Dendritic cell treated with granulocyte-macrophage colony-stimulating factor and Interleukin-4, amounts not matched to agents 40 ng/mL and 50 ng/mL, for 4 days (primary cell): ENCODE data around the gene RNPS1.

Experiments used
- H3K27ac Mint-ChIP-seq: one replicate; pipeline ENCODE4 v1.8.0; 2022; ENCODE audit warnings: mild to moderate bottlenecking, mixed read lengths
- H3K27me3 Mint-ChIP-seq: one replicate; pipeline ENCODE4 v1.8.0; 2022; ENCODE audit warnings: mild to moderate bottlenecking, mixed read lengths
- H3K36me3 Mint-ChIP-seq: one replicate; pipeline ENCODE4 v1.8.0; 2022; ENCODE audit warnings: low read depth, mixed read lengths
- H3K4me1 Mint-ChIP-seq: one replicate; pipeline ENCODE4 v1.8.0; 2022; ENCODE audit warnings: low read depth, mixed read lengths
- H3K4me3 Mint-ChIP-seq: one replicate; pipeline ENCODE4 v1.8.0; 2022; ENCODE audit warnings: mild to moderate bottlenecking, moderate library complexity, mixed read lengths
- H3K9me3 Mint-ChIP-seq: one replicate; pipeline ENCODE4 v1.8.0; 2022; ENCODE audit warnings: mixed read lengths
- intact Hi-C: fragments of 100-400 bp; cut with micrococcal nuclease; formaldehyde crosslinking; loops from one replicate; pipeline ENCODE4 v1.15.0; 2022

The RNPS1 gene

GRCh38 chr16:2287916-2288547, 20.1 kb upstream of the RNPS1 start:
- H3K9me3 Mint-ChIP-seq: no peaks in the 10 kb centered on the region
- no peak overlapping the region for H3K4me3 Mint-ChIP-seq
- H3K27ac Mint-ChIP-seq: no peak overlapping the region
- no peaks in the 10 kb centered on the region for H3K36me3 Mint-ChIP-seq
- H3K4me1 Mint-ChIP-seq: no peaks in the 10 kb centered on the region
- intact Hi-C loops: no loop called here
- H3K27me3 Mint-ChIP-seq: no peaks in the 10 kb centered on the region

- intact Hi-C loops: no loop called here
- H3K36me3 Mint-ChIP-seq: no peaks in the 10 kb centered on the region
- H3K4me1 Mint-ChIP-seq: no peaks in the 10 kb centered on the region
- H3K27ac Mint-ChIP-seq: no peak overlapping the region
- no peak overlapping the region for H3K4me3 Mint-ChIP-seq
- H3K27me3 Mint-ChIP-seq: no peaks in the 10 kb centered on the region
- H3K9me3 Mint-ChIP-seq: no peaks in the 10 kb centered on the region
These were observed 18.6 kb upstream of the RNPS1 start for GRCh38 chr16:2286550-2286949.

- no peaks in the 10 kb centered on the region for H3K27me3 Mint-ChIP-seq
- no peak overlapping the region for H3K27ac Mint-ChIP-seq
- H3K9me3 Mint-ChIP-seq: no peaks in the 10 kb centered on the region
- H3K4me1 Mint-ChIP-seq: no peaks in the 10 kb centered on the region
- H3K4me3 Mint-ChIP-seq: no peak overlapping the region
- no peaks in the 10 kb centered on the region for H3K36me3 Mint-ChIP-seq
- intact Hi-C loops: no loop called here
These were observed 17.8 kb upstream of the RNPS1 start for GRCh38 chr16:2285731-2286191.

GRCh38 chr16:2284797-2285576, 17.1 kb upstream of the RNPS1 start:
- Mint-ChIP-seq H3K9me3 (no peaks in the 10 kb centered on the region), H3K27ac (no peak overlapping the region)

GRCh38 chr16:2284001-2284770, 16.3 kb upstream of the RNPS1 start:
- Mint-ChIP-seq H3K4me1 (no peaks in the 10 kb centered on the region), H3K27ac (no peak overlapping the region), H3K4me3 (no peak overlapping the region), H3K27me3 (no peaks in the 10 kb centered on the region), H3K9me3 (no peaks in the 10 kb centered on the region), H3K36me3 (no peaks in the 10 kb centered on the region)
- intact Hi-C loops: no loop called here

More at GRCh38 chr16:2284797-2285576, 17.1 kb upstream of the RNPS1 start:
- Mint-ChIP-seq H3K27me3 (no peaks in the 10 kb centered on the region), H3K36me3 (no peaks in the 10 kb centered on the region), H3K4me1 (no peaks in the 10 kb centered on the region), H3K4me3 (no peak overlapping the region)
- intact Hi-C loops: no loop called here

GRCh38 chr16:2282866-2283555, 15.1 kb upstream of the RNPS1 start:
- no peak overlapping the region for H3K4me3 Mint-ChIP-seq
- no peaks in the 10 kb centered on the region for H3K36me3 Mint-ChIP-seq
- no peak overlapping the region for H3K27ac Mint-ChIP-seq
- H3K9me3 Mint-ChIP-seq: no peaks in the 10 kb centered on the region
- no peaks in the 10 kb centered on the region for H3K27me3 Mint-ChIP-seq
- H3K4me1 Mint-ChIP-seq: no peaks in the 10 kb centered on the region
- intact Hi-C loops: no loop called here

GRCh38 chr16:2282262-2282661, 14.3 kb upstream of the RNPS1 start:
- intact Hi-C loops: no loop called here
- Mint-ChIP-seq H3K27me3 (no peaks in the 10 kb centered on the region), H3K36me3 (no peaks in the 10 kb centered on the region), H3K9me3 (no peaks in the 10 kb centered on the region), H3K4me1 (no peaks in the 10 kb centered on the region), H3K27ac (no peak overlapping the region), H3K4me3 (no peak overlapping the region)

GRCh38 chr16:2280981-2281542, 13.1 kb upstream of the RNPS1 start:
- intact Hi-C loops: no loop called here
- Mint-ChIP-seq H3K36me3 (no peaks in the 10 kb centered on the region), H3K9me3 (no peaks in the 10 kb centered on the region), H3K27me3 (no peaks in the 10 kb centered on the region), H3K27ac (no peak overlapping the region), H3K4me3 (no peak overlapping the region), H3K4me1 (no peaks in the 10 kb centered on the region)

GRCh38 chr16:2280461-2280860, 12.5 kb upstream of the RNPS1 start:
- H3K27me3 Mint-ChIP-seq: no peaks in the 10 kb centered on the region
- intact Hi-C loops: no loop called here
- H3K36me3 Mint-ChIP-seq: no peaks in the 10 kb centered on the region
- no peak overlapping the region for H3K4me3 Mint-ChIP-seq
- H3K4me1 Mint-ChIP-seq: no peaks in the 10 kb centered on the region
- no peak overlapping the region for H3K27ac Mint-ChIP-seq
- H3K9me3 Mint-ChIP-seq: no peaks in the 10 kb centered on the region

- H3K27ac Mint-ChIP-seq: no peak overlapping the region
- H3K27me3 Mint-ChIP-seq: no peaks in the 10 kb centered on the region
- no peaks in the 10 kb centered on the region for H3K9me3 Mint-ChIP-seq
- H3K36me3 Mint-ChIP-seq: no peaks in the 10 kb centered on the region
- intact Hi-C loops: no loop called here
- no peak overlapping the region for H3K4me3 Mint-ChIP-seq
- H3K4me1 Mint-ChIP-seq: no peaks in the 10 kb centered on the region
These were observed 11.3 kb upstream of the RNPS1 start for GRCh38 chr16:2278956-2279800.

- Mint-ChIP-seq H3K27me3 (no peaks in the 10 kb centered on the region), H3K9me3 (no peaks in the 10 kb centered on the region), H3K4me3 (no peak overlapping the region), H3K36me3 (peaks cover 5% of the 10 kb centered on the region), H3K4me1 (no peaks in the 10 kb centered on the region), H3K27ac (no peak overlapping the region)
- intact Hi-C loops: no loop called here
These were observed 10.3 kb upstream of the RNPS1 start for GRCh38 chr16:2278272-2278608.

GRCh38 chr16:2277466-2278271, 9.7 kb upstream of the RNPS1 start:
- H3K4me1 Mint-ChIP-seq: peaks cover 5% of the 10 kb centered on the region
- peaks cover 9% of the 10 kb centered on the region for H3K36me3 Mint-ChIP-seq
- intact Hi-C loops: no loop called here
- H3K9me3 Mint-ChIP-seq: no peaks in the 10 kb centered on the region
- no peaks in the 10 kb centered on the region for H3K27me3 Mint-ChIP-seq
- no peak overlapping the region for H3K4me3 Mint-ChIP-seq
- no peak overlapping the region for H3K27ac Mint-ChIP-seq
